ENCODE measurements around the gene USP17L20.
"Not testable (repeated sequence)": the region's sequence is repeated elsewhere in the genome, so short reads cannot be mapped to it uniquely, and the experiment has no call there.

USP17L20 gene, protein sequence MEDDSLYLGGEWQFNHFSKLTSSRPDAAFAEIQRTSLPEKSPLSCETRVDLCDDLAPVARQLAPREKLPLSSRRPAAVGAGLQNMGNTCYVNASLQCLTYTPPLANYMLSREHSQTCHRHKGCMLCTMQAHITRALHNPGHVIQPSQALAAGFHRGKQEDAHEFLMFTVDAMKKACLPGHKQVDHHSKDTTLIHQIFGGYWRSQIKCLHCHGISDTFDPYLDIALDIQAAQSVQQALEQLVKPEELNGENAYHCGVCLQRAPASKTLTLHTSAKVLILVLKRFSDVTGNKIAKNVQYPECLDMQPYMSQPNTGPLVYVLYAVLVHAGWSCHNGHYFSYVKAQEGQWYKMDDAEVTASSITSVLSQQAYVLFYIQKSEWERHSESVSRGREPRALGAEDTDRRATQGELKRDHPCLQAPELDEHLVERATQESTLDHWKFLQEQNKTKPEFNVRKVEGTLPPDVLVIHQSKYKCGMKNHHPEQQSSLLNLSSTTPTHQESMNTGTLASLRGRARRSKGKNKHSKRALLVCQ

DNA sequence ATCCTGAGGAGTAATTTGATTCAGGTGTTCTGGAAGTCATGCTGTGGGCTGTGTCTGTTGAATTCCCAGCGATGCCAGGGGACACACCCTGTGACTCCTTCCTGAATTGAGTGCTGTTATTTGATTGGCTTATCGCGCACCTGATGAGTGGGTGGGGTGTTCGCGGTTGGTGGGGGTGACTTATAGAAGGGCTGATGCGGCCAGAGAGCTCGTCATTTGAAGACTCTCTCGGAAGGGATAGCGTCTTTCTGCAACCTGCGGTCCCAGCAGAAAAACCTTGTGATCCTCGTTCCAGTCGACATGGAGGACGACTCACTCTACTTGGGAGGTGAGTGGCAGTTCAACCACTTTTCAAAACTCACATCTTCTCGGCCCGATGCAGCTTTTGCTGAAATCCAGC lies at the start of gene USP17L20:
USP17L20 (plus strand) TSS at position 301 of the 400 bp plus-strand sequence; CDS start at position 301, 0 bp downstream.
- not testable (repeated sequence) for DNase-seq (ENCODE audit: low read depth in 1 of 2, low spot score in 1 of 2)

DNA sequence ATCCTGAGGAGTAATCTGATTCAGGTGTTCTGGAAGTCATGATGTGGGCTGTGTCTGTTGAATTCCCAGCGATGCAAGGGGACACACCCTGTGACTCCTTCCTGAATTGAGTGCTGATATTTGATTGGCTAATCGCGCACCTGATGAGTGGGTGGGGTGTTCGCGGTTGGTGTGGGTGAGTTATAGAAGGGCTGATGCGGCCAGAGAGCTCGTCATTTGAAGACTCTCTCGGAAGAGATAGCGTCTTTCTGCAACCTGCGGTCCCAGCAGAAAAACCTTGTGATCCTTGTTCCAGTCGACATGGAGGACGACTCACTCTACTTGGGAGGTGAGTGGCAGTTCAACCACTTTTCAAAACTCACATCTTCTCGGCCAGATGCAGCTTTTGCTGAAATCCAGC lies 47.6 kb upstream of the USP17L20 start, which contains the start of gene USP17L10:
USP17L10 (plus strand) TSS at position 301 of the 400 bp plus-strand sequence; CDS start at position 301, 0 bp downstream.
- not testable (repeated sequence) for DNase-seq (ENCODE audit: low read depth in 1 of 2, low spot score in 1 of 2)

DNA sequence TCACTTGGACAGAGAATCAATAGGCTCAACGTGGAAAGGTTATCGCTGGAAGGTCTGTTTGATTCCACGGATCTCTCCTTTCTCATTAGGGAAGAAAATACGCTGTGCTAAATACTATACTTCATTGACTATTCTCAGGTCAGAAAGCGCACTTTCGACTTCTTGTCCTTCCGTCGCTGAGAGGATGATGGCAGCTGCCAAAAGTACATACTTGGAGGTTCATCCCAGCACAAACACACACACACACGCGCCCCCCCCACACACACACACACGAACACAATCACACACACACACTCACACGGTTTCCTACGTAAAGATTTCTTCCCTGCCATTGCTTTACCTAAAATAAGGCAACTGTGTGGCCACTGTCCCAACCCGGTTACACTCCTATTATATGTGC lies 43.2 kb upstream of the USP17L20 start:
- not testable (repeated sequence) for DNase-seq (ENCODE audit: low read depth in 1 of 2, low spot score in 1 of 2)

DNA sequence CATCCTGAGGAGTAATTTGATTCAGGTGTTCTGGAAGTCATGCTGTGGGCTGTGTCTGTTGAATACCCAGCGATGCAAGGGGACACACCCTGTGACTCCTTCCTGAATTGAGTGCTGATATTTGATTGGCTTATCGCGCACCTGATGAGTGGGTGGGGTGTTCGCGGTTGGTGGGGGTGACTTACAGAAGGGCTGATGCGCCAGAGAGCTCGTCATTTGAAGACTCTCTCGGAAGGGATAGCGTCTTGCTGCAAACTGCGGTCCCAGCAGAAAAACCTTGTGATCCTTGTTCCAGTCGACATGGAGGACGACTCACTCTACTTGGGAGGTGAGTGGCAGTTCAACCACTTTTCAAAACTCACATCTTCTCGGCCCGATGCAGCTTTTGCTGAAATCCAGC lies 42.8 kb upstream of the USP17L20 start, which contains the start of gene USP17L11:
USP17L11 (plus strand) TSS at position 301 of the 400 bp plus-strand sequence; CDS start at position 301, 0 bp downstream.
- not testable (repeated sequence) for DNase-seq (ENCODE audit: low read depth in 1 of 2, low spot score in 1 of 2)

DNA sequence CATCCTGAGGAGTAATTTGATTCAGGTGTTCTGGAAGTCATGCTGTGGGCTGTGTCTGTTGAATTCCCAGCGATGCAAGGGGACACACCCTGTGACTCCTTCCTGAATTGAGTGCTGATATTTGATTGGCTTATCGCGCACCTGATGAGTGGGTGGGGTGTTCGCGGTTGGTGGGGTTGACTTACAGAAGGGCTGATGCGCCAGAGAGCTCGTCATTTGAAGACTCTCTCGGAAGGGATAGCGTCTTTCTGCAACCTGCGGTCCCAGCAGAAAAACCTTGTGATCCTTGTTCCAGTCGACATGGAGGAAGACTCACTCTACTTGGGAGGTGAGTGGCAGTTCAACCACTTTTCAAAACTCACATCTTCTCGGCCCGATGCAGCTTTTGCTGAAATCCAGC lies 38.1 kb upstream of the USP17L20 start, which contains the start of gene USP17L12:
USP17L12 (plus strand) TSS at position 301 of the 400 bp plus-strand sequence; CDS start at position 301, 0 bp downstream.
- not testable (repeated sequence) for DNase-seq (ENCODE audit: low read depth in 1 of 2, low spot score in 1 of 2)

DNA sequence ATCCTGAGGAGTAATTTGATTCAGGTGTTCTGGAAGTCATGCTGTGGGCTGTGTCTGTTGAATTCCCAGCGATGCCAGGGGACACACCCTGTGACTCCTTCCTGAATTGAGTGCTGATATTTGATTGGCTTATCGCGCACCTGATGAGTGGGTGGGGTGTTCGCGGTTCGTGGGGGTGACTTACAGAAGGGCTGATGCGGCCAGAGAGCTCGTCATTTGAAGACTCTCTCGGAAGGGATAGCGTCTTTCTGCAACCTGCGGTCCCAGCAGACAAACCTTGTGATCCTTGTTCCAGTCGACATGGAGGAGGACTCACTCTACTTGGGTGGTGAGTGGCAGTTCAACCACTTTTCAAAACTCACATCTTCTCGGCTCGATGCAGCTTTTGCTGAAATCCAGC lies 33.3 kb upstream of the USP17L20 start, which contains the start of gene USP17L13:
USP17L13 (plus strand) TSS at position 301 of the 400 bp plus-strand sequence; CDS start at position 301, 0 bp downstream.
- not testable (repeated sequence) for DNase-seq (ENCODE audit: low read depth in 1 of 2, low spot score in 1 of 2)

DNA sequence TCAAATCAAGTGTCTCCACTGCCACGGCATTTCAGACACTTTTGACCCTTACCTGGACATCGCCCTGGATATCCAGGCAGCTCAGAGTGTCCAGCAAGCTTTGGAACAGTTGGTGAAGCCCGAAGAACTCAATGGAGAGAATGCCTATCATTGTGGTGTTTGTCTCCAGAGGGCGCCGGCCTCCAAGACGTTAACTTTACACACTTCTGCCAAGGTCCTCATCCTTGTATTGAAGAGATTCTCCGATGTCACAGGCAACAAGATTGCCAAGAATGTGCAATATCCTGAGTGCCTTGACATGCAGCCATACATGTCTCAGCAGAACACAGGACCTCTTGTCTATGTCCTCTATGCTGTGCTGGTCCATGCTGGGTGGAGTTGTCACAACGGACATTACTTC lies 27.7 kb upstream of the USP17L20 start:
- DNase-seq (ENCODE audit: low read depth in 1 of 2, low spot score in 1 of 2): not testable (repeated sequence)

DNA sequence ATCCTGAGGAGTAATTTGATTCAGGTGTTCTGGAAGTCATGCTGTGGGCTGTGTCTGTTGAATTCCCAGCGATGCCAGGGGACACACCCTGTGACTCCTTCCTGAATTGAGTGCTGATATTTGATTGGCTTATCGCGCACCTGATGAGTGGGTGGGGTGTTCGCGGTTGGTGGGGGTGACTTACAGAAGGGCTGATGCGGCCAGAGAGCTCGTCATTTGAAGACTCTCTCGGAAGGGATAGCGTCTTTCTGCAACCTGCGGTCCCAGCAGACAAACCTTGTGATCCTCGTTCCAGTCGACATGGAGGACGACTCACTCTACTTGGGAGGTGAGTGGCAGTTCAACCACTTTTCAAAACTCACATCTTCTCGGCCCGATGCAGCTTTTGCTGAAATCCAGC lies 23.8 kb upstream of the USP17L20 start, which contains the start of gene USP17L15:
USP17L15 (plus strand) TSS at position 301 of the 400 bp plus-strand sequence; CDS start at position 301, 0 bp downstream.
- not testable (repeated sequence) for DNase-seq (ENCODE audit: low read depth in 1 of 2, low spot score in 1 of 2)

DNA sequence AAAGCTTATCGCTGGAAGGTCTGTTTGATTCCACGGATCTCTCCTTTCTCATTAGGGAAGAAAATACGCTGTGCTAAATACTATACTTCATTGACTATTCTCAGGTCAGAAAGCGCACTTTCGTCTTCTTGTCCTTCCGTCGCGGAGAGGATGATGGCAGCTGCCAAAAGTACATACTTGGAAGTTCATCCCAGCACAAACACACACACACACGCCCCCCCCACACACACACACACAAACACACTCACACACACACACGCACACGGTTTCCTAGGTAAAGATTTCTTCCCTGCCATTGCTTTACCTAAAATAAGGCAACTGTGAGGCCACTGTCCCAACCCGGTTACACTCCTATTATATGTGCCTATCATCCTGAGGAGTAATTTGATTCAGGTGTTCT lies 19.5 kb upstream of the USP17L20 start:
- not testable (repeated sequence) for DNase-seq (ENCODE audit: low read depth in 1 of 2, low spot score in 1 of 2)

DNA sequence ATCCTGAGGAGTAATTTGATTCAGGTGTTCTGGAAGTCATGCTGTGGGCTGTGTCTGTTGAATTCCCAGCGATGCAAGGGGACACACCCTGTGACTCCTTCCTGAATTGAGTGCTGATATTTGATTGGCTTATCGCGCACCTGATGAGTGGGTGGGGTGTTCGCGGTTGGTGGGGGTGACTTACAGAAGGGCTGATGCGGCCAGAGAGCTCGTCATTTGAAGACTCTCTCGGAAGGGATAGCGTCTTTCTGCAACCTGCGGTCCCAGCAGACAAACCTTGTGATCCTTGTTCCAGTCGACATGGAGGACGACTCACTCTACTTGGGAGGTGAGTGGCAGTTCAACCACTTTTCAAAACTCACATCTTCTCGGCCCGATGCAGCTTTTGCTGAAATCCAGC lies 14.3 kb upstream of the USP17L20 start, which contains the start of gene USP17L17:
USP17L17 (plus strand) TSS at position 301 of the 400 bp plus-strand sequence; CDS start at position 301, 0 bp downstream.
- not testable (repeated sequence) for DNase-seq (ENCODE audit: low read depth in 1 of 2, low spot score in 1 of 2)

DNA sequence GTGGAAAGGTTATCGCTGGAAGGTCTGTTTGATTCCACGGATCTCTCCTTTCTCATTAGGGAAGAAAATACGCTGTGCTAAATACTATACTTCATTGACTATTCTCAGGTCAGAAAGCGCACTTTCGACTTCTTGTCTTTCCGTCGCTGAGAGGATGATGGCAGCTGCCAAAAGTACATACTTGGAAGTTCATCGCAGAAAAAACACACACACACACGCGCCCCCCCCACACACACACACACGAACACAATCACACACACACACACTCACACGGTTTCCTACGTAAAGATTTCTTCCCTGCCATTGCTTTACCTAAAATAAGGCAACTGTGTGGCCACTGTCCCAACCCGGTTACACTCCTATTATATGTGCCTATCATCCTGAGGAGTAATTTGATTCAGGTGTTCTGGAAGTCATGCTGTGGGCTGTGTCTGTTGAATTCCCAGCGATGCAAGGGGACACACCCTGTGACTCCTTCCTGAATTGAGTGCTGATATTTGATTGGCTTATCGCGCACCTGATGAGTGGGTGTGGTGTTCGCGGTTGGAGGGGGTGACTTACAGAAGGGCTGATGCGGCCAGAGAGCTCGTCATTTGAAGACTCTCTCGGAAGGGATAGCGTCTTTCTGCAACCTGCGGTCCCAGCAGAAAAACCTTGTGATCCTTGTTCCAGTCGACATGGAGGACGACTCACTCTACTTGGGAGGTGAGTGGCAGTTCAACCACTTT lies 9.8 kb upstream of the USP17L20 start, which contains the start of gene USP17L18:
USP17L18 (plus strand) TSS at position 678 of the 728 bp plus-strand sequence; CDS start at position 678, 0 bp downstream.
- DNase-seq (ENCODE audit: low read depth in 1 of 2, low spot score in 1 of 2): not testable (repeated sequence)

DNA sequence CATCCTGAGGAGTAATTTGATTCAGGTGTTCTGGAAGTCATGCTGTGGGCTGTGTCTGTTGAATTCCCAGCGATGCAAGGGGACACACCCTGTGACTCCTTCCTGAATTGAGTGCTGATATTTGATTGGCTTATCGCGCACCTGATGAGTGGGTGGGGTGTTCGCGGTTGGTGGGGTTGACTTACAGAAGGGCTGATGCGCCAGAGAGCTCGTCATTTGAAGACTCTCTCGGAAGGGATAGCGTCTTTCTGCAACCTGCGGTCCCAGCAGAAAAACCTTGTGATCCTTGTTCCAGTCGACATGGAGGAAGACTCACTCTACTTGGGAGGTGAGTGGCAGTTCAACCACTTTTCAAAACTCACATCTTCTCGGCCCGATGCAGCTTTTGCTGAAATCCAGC lies 4.8 kb upstream of the USP17L20 start, which contains the start of gene USP17L19:
USP17L19 (plus strand) TSS at position 301 of the 400 bp plus-strand sequence; CDS start at position 301, 0 bp downstream.
- not testable (repeated sequence) for DNase-seq (ENCODE audit: low read depth in 1 of 2, low spot score in 1 of 2)

DNA sequence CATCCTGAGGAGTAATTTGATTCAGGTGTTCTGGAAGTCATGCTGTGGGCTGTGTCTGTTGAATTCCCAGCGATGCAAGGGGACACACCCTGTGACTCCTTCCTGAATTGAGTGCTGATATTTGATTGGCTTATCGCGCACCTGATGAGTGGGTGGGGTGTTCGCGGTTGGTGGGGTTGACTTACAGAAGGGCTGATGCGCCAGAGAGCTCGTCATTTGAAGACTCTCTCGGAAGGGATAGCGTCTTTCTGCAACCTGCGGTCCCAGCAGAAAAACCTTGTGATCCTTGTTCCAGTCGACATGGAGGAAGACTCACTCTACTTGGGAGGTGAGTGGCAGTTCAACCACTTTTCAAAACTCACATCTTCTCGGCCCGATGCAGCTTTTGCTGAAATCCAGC lies 4.6 kb downstream of the USP17L20 start, which contains the start of gene USP17L21:
USP17L21 (plus strand) TSS at position 301 of the 400 bp plus-strand sequence; CDS start at position 301, 0 bp downstream.
- not testable (repeated sequence) for DNase-seq (ENCODE audit: low read depth in 1 of 2, low spot score in 1 of 2)

DNA sequence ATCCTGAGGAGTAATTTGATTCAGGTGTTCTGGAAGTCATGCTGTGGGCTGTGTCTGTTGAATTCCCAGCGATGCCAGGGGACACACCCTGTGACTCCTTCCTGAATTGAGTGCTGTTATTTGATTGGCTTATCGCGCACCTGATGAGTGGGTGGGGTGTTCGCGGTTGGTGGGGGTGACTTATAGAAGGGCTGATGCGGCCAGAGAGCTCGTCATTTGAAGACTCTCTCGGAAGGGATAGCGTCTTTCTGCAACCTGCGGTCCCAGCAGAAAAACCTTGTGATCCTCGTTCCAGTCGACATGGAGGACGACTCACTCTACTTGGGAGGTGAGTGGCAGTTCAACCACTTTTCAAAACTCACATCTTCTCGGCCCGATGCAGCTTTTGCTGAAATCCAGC lies 9.4 kb downstream of the USP17L20 start, which contains the start of gene USP17L22:
USP17L22 (plus strand) TSS at position 301 of the 400 bp plus-strand sequence; CDS start at position 301, 0 bp downstream.
- not testable (repeated sequence) for DNase-seq (ENCODE audit: low read depth in 1 of 2, low spot score in 1 of 2)

DNA sequence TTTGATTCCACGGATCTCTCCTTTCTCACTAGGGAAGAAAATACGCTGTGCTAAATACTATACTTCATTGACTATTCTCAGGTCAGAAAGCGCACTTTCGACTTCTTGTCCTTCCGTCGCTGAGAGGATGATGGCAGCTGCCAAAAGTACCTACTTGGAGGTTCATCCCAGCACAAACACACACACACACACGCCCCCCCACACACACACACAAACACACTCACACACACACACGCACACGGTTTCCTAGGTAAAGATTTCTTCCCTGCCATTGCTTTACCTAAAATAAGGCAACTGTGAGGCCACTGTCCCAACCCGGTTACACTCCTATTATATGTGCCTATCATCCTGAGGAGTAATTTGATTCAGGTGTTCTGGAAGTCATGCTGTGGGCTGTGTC lies 13.8 kb downstream of the USP17L20 start:
- peak in 1 of 2 donors; percentile 16 for DNase-seq (ENCODE audit: low read depth in 1 of 2, low spot score in 1 of 2)
